Measurements from ENCODE around the gene ALDH7A1.
"Not testable (repeated sequence)": the region's sequence is repeated elsewhere in the genome, so short reads cannot be mapped to it uniquely, and the experiment has no call there.

ALDH7A1 gene

DNA sequence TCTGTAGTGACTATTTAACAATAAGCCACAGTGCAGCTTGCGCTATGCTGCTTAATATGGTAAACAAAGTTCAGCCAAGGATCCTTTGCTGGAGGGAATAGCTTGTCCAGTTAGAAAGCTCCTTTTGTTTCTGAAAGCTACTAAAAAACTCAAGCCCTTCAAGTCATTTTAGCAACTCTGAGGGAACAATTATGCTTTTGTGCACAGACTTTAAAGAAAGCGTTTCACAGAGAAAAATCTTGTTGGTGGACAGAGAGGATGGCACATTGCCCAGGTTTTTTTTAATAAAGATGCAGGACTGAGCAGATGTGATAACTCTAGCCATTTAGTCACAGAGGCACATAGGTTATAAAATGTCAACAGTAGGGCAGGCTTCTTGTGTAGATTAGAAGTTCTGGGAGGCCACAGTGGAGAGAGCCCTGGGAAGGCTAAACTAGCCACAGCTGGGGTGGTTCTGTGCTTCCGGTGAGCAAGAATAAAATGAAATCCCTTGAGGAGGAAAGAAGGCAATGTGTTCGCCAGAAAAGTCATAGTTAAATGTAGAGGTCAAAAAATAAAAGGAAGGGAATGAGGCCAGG is 63.4 kb downstream of the ALDH7A1 start:
- peak; percentile 50 for DNase-seq

- DNase-seq = no peak
These were observed 67.1 kb downstream of the ALDH7A1 start for GRCh38 chr5:126527892-126528291.

GRCh38 chr5:126527158-126527557 is 67.9 kb downstream of the ALDH7A1 start:
- no peak for DNase-seq

DNA sequence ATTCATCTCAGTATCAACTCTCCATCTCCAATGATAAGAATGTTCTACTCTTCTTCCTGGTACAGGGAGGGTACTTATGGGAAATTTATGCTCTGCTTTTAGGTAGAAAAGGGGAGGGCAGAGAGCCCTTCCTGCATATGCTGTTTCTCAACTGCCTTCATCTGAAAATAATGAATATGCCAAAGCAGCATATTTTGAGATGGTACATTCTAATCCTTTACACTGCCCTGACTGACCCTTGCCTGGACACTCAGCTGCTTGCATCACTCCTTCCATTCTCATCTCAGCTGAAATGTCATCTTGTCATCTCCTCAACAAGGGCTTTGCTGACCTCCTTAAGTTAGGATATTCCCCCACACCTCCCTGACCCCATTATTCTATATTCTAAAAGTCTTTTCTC is 68.5 kb downstream of the ALDH7A1 start:
- DNase-seq = no peak

DNA sequence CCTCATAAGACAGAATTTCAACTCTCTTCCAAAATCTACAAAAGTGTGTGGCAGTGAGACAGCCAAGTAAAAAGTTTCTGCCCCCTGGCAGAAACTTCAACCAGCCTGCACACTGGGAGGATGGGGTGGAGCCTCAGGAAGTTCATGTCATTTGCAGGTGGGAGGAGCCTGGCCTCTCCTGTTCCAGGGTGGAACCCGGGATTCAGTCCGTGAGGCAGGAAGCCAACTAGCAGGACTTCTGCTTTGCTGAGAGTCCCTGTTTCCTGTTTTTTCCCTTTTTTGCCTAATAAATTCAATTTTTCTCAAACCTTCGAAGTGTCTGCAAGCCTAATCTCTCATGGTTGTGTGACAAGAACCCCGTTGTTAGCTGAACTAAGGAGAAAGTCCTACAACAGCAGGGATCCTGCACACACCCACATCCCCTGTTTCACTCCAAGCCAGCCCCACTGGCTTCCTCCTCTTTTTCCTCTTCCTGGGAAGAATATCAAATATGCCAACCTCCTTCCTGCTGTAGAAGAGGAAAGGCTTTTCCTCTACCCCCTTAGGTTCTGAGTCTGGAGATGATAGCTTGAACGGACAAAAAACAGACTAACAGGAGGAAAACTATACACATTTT is 69.3 kb downstream of the ALDH7A1 start:
- no peak for DNase-seq

DNA sequence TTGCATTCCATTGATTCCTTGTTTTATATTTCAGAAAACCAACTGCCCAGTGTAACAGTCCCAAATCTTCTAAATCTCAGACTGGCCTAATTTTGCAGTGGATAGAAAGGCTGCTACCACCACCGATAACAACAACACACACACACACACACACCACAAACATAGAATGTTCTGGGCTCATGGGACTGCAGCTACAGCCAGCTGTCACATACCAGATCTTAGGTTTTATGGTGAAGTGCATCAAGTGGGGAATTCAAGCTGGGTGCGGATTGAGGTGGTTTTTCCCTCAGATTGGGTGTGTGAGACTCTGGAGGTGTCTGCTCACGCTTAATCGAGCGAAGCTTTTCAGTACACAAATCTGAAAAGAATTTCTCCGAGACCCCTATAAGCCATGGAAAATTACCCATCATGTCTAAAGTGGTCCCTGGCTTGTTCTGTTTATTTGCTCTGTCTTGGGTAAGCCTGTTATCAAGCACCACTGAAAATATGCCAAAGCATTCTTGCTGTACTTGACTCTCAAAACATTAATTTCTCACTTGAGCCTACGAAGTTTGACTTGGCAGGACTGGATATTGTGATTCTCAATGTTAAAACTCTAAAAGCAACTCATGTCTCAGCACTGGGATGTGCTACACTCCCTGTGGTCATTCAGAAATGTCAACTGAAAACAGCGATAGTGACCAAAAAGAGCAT is 71.1 kb downstream of the ALDH7A1 start:
- no peak for DNase-seq

DNA sequence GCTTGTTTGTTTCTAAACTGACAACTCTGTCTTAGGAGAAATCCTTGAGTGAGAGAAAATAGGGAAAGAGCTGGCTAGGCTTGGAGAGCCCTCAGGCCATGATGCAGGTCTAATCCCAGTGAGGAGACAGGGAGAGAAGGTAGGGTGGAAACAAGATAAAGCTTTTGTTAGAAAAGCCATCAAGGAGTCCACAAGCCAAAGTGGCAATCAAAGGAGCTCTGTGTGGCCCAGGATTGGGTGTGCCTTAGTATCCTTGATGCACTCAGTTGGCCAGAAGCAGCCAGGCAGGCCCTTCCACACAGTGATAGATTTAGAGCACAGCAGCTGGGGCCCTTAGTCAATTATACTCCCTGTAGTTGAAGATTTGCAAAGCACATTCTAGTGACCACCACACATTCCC is 73.9 kb downstream of the ALDH7A1 start:
- no peak for DNase-seq

GRCh38 chr5:126520593-126520953 is 74.4 kb downstream of the ALDH7A1 start:
- no peak for DNase-seq

- DNase-seq = peak; percentile 25
These were observed 75.1 kb downstream of the ALDH7A1 start for GRCh38 chr5:126519637-126520592.

GRCh38 chr5:126519223-126519622 is 75.8 kb downstream of the ALDH7A1 start:
- DNase-seq = not testable (repeated sequence)

GRCh38 chr5:126516852-126517251 is 78.2 kb downstream of the ALDH7A1 start:
- DNase-seq = no peak

DNA sequence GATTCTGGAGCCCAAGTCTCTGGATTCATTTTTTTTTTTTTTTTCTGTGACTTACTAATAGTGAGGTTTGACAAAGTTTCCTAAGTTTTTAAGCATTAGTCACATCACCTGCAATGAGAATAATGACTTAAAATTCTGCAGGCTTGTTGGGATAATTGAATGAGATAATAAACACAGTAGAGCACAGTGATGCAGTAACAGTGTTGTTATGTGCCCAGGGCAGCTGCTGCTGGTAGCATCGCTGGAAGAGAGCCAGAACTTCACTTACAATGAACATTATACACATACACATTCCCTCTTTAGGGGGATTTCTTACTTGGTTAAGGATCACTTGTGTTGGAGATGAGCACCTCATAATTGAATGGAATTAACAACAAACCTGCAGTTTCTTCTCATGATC is 78.9 kb downstream of the ALDH7A1 start:
- DNase-seq = no peak

GRCh38 chr5:126515337-126515736 is 79.7 kb downstream of the ALDH7A1 start:
- DNase-seq = no peak

DNA sequence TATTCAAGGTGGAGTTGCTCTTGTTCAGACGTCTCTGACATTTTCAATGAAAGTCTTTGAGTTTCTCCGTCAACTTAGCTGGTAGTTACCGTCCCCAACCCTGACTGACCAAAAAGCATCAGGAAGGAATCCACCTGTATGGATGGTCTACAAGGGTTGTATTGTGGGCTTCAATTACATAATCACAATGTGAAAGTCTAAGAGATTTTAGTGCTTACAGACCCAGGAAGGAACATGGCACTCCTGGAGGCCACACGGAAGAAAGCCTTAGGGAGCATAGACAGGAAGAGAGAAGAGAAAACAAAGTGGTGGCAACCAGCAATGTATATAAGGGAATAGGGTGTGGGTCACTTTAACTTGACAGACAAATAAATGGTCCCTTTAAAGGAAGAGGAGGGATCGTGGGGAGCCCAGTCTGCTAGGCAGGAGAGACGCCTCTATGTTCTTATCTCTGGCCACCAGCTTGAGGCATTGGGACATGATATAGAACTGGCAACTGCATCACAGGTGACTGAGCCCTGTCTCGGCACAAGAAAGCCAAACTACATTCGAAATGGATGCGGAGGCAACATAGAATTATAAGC is 80.4 kb downstream of the ALDH7A1 start:
- peak; percentile 90 for DNase-seq

DNA sequence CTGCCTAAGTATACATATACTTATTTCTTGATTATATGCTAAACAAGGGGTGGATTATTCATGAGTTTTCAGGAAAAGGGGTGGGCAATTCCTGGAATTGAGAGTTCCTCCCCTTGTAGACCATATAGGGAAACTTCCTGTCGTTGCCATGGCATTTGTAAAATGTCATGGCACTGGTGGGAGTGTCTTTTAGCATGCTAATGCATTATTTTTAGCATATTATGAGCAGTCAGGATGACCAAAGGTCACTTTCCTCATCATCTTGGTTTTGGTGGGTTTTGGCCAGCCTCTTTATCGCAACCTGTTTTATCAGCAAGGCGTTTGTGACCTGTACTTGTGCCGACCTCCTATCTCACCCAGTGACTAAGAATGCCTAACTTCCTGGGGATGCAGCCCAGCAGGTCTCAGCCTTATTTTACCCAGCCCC is 80.9 kb downstream of the ALDH7A1 start:
- peak; percentile 21 for DNase-seq

- no peak for DNase-seq
These were observed 81.3 kb downstream of the ALDH7A1 start for GRCh38 chr5:126513703-126514102.

- DNase-seq = no peak
These were observed 81.7 kb downstream of the ALDH7A1 start for GRCh38 chr5:126513302-126513701.

GRCh38 chr5:126512451-126512850 is 82.6 kb downstream of the ALDH7A1 start:
- no peak for DNase-seq

- no peak for DNase-seq
These were observed 83.1 kb downstream of the ALDH7A1 start for GRCh38 chr5:126511961-126512360.

GRCh38 chr5:126509339-126509738 is 85.7 kb downstream of the ALDH7A1 start:
- DNase-seq = no peak

DNA sequence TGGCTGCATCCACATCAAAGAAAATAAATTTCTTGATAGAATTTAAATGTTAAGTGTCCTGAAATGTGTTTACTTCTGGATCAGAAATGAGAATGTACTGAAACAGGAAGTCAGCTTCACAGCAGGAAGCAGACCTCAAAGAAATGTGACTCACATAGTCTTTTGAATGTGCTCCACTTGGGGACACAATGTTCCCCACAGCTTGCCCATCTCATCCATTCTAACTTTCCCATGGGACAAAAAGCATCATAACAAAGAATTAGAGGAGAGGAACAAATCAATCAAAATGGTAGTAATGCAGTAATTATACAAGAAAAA is 86.1 kb downstream of the ALDH7A1 start:
- DNase-seq = peak; percentile 40

- no peak for DNase-seq
These were observed 86.6 kb downstream of the ALDH7A1 start for GRCh38 chr5:126508251-126508961.

All from hematopoietic multipotent progenitor cell treated with erythropoietin and hydrocortisone succinate and interleukin-3 and kit ligand, for 4 days (in vitro differentiated cells).